ENCODE results near the gene TTC28. TPM values are rescaled to one million over a fixed set of nuclear protein-coding genes. Genes with fewer than 3 reads are reported as not detected.
"Not testable (repeated sequence)": the region's sequence is repeated elsewhere in the genome, so short reads cannot be mapped to it uniquely, and the experiment has no call there.

The TTC28 gene
- total RNA-seq, 1 donor from 2014 or later: 44.4 TPM

GRCh38 chr22:28402539-28402938, 277.1 kb downstream of the TTC28 start:
- DNase-seq: no peak

GRCh38 chr22:28402060-28402459, 277.6 kb downstream of the TTC28 start:
- no peak for DNase-seq

DNA sequence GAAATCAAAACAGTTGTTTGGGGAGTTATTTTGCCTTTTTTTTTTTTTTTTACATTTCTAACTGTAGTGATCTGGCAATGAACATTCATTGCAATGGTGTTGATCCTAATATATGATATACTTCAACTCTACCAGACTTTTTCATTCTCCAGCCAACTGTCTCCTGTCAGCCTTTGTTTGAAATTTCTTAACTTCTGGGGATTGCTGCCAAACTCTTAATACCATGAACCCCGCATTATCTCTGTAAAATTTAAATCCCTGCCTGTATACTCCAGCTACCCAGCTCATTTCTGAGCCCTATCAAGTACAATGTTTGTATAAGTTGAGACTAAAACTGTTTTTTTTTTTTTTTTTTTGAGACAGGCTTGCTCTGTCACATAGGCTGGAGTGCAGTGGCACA, 280.7 kb downstream of the TTC28 start:
- DNase-seq: no peak

- DNase-seq: no peak
These were observed 281.3 kb downstream of the TTC28 start for GRCh38 chr22:28398355-28398754.

- DNase-seq: no peak
These were observed 282.3 kb downstream of the TTC28 start for GRCh38 chr22:28397306-28397705.

- DNase-seq: peak; percentile 26
These were observed 283.5 kb downstream of the TTC28 start for GRCh38 chr22:28395920-28396753.

DNA sequence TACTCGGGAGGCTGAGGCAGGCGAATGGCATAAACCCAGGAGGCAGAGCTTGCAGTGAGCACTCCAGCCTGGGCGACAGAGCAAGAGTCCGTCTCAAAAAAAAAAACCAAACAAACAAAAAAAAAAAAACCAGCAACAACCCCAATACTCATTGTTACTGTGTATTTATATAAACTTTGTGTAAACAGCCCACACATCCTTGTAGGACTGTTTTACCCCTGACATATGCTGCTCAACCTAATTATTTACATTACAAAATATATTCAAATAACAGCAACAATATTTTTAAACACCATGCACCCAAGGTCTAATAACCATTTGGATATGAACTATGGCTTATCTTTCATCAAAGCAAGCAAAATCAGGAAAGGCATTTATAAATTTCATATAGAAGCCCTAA, 284.1 kb downstream of the TTC28 start:
- DNase-seq: no peak

- no peak for DNase-seq
These were observed 285.0 kb downstream of the TTC28 start for GRCh38 chr22:28394513-28395110.

DNA sequence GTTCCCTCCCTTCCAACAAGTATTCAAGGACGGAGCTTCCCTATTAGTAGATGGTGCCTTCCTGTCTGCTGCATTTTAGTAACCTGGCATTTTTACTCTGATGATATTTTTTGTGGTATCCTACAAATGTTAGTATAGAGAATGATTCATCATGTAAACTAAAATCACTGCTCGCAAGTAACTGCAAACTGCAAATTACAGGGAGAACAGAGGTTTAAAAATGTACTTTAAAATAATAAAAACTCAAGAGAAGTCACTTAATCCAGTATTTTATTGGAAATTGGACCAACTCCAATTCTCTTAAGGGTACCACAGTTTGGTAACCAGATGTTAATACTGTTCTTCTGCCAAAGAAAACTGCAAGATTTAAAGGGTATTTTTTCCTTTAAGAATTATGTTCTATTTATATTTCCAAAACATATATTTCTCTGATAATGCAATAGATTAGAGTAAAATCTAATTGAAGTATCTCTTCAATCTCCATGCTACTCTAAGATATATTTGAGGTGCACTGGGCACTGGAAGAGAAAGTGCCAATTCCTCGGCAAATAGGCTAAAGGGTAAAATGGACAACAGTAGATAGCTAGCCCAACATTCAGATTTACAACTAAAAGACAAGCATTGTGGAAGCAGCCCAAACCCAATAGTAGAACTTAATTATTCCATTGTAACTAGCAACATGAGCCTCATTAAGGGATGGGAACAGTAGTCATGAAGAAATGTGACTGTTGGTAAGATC, 298.0 kb downstream of the TTC28 start:
- no peak for DNase-seq

DNA sequence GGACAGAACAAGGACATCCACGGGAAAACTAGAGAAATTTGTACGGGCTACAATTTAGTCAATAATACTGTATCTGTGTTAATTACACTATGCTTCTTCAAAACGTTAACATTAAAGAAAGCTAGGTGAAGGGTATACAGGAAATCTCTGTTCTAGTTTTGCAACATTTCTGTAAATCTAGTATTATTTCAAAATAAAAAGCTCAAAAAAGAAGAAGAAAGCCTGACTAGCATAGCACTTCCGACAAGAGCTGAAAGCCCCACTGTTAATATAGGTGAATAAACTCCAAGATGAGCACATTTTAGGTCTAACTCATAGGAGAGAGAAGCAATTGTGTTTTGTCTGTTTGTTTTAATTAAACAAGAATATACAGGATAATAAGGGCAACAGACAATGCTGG, 299.7 kb downstream of the TTC28 start:
- no peak for DNase-seq

- DNase-seq: no peak
These were observed 300.4 kb downstream of the TTC28 start for GRCh38 chr22:28379075-28379779.

GRCh38 chr22:28375761-28376534, 303.7 kb downstream of the TTC28 start:
- no peak for DNase-seq

GRCh38 chr22:28373831-28374230, 305.8 kb downstream of the TTC28 start:
- DNase-seq: peak; percentile 27

- DNase-seq: no peak
These were observed 309.8 kb downstream of the TTC28 start for GRCh38 chr22:28369854-28370253.

DNA sequence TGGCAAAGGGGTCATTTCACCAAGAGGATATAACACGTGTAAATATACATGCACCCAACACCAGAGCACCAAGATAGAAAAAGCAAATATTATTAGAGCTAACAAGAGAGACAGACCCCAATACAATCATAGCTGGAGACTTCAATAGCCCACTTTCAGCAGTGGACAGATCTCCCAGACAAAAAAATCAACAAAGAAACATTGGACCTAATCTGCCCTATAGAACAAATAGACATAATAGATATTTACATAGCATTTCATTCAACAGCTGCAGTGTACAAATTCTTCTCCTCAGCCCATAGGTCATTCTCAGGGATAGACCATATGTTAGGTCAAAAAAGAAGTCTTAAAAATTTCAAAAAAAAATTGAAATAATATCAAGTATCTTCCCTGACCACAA, 312.8 kb downstream of the TTC28 start:
- DNase-seq: no peak

DNA sequence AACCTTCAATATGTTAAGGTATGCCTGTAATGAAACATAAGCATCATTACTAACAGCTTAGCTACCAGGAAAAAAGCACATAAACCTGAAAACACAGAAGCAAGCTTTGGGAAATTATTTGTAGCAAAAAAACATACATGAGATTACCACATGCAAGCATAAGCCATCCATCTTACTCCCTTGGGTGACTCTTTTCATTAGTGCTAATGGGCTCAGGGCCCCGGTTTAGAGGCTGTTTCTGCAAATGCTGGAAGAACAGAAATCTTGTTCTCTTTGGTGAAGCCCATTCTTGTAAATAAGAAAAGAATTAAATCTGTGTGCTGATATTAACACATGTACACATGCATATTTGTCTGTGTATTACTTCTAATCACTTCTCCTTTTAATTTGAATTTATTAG, 314.3 kb downstream of the TTC28 start:
- no peak for DNase-seq

DNA sequence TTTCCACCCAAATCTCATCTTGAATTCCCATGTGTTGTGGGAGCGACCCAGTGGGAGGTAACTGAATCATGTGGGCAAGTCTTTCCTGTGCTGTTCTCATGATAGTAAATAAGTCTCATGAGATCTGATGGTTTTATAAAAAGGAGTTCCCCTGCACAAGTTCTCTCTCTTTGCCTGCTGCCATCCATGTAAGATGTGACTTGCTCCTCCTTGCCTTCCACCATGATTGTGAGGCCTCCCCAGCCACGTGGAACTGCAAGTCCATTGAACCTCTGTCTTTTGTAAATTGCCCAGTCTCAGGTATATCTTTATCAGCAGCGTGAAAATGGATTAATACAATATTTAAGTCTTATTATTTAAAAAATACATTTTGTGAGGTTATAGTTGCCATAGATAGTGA, 315.5 kb downstream of the TTC28 start:
- not testable (repeated sequence) for DNase-seq

DNA sequence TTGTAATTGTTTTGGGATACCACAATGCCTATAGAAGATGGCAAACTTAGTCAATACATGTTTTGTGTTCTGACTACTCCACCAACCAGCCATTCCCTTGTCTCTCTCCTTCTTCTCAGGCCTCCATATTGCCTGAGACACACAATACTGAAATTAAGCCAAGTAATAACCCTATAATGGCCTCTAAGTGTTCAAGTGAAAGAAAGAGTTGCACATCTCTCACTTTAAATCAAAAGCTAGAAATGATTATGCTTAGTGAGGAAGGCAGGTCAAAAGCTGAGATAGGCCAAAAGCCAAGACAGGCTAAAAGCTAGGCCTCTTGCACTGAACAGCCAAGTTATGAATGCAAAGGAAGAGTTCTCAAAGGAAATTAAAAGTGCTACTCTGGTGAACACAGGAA, 318.7 kb downstream of the TTC28 start:
- no peak for DNase-seq

GRCh38 chr22:28358312-28358711, 321.3 kb downstream of the TTC28 start:
- no peak for DNase-seq

GRCh38 chr22:28357193-28357592, 322.4 kb downstream of the TTC28 start:
- no peak for DNase-seq

DNA sequence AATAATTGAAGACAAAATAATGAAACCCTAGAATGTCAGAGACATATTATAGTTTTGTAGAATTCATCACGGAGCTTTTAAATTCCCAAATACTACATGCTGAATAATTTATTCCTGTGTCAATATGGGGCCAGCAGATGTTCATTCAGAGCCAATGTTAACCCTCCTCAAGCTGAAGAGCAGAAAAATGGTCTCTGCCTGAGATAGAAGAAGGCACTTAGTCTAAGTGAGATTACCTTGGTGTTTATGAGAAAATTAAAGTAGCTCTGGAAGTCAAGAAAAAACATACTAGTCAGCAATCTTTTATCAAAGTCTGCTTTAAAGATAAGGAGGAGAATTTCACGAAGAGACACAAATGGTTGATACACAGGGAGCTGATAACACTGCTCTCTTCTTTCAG, 328.2 kb downstream of the TTC28 start:
- DNase-seq: no peak
